ENCODE data around the gene SYNDIG1. TPM values are rescaled to one million over a fixed set of nuclear protein-coding genes. Genes with fewer than 3 reads are reported as not detected.

The SYNDIG1 gene
- total and polyA plus RNA-seq, 2 donors (not counting 1 experiment from before 2014, with no cell fraction given), result not detected

DNA sequence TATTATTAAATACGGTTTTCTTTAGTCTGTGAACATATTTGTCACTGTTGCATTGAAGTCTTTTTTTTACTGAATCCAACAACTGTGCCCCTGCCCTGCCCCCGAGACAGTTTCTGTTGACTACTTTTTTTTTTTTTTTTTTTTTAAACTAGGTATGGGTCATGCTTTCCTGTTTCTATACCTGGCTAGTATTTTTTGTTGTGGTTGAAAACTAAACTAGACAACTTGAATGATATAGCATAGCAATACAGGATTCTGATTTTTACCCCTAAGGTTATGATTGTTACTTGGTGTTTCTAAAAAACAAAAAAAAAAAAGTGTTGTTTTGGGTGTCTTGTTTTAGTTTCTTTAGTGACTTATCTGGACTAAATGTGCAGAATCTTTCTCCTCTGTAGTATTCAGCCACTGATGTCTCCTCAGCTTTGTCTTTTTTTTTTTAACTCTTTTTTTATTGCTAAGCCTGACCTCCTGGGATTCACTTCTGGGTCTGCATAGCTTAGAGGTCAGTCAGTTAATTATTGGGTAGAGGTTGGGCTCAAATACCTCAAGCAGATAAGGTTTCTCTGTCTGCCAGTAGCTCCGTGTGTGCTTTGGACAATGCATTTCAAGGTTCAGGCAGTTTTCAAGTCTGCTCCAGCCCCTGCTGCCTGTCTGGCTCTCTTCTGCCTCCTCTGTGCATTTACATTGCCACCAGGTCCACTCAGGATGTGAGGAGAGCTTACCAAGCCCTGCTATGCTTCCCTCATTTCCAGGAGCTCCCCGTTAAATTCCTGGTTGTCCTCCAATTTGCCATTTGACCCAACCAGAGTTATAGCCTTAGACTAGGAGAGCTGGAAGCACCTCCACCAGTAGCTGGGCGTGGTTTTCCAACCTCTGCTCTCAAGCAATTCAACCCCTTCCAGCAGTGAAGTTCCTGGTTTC, 91.4 kb downstream of the SYNDIG1 start:
- no peak for TF ChIP-seq EZH2 (IDR thresholded peaks at IDR 0.05; ENCODE audit: borderline replicate concordance, insufficient read depth, low read depth, low read length, poor library complexity, severe bottlenecking)
- TF ChIP-seq, protein P1, sequence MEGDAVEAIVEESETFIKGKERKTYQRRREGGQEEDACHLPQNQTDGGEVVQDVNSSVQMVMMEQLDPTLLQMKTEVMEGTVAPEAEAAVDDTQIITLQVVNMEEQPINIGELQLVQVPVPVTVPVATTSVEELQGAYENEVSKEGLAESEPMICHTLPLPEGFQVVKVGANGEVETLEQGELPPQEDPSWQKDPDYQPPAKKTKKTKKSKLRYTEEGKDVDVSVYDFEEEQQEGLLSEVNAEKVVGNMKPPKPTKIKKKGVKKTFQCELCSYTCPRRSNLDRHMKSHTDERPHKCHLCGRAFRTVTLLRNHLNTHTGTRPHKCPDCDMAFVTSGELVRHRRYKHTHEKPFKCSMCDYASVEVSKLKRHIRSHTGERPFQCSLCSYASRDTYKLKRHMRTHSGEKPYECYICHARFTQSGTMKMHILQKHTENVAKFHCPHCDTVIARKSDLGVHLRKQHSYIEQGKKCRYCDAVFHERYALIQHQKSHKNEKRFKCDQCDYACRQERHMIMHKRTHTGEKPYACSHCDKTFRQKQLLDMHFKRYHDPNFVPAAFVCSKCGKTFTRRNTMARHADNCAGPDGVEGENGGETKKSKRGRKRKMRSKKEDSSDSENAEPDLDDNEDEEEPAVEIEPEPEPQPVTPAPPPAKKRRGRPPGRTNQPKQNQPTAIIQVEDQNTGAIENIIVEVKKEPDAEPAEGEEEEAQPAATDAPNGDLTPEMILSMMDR (IDR thresholded peaks at IDR 0.05), result no peak
- Histone ChIP-seq H3K9me3 (ENCODE audit: control extremely low read depth in 1 of 3, control insufficient read depth in 2 of 3, insufficient read depth in 1 of 3, low read length in 2 of 3) (peaks cover 1 to 16% (median 15%) of the 10 kb centered on the region in 3 donors), H3K4me3 (ENCODE audit: control extremely low read depth in 1 of 5, extremely low read depth in 1 of 5, insufficient read depth in 1 of 5, low read depth in 2 of 5, low read length in 4 of 5) (no peak overlapping the region), H2AFZ (ENCODE audit: insufficient read depth, low read depth, low read length, poor library complexity, severe bottlenecking) (no peak overlapping the region), H3K36me3 (replicated peaks in 1 of 2; ENCODE audit: control extremely low read depth in 1 of 2, control insufficient read depth in 1 of 2, extremely low read depth in 1 of 2, insufficient read depth in 2 of 2, low read length in 1 of 2) (no peaks in the 10 kb centered on the region), H3K79me2 (ENCODE audit: control insufficient read depth, insufficient read depth, low read length) (no peaks in the 10 kb centered on the region), H3K4me1 (ENCODE audit: control insufficient read depth in 2 of 2, insufficient read depth in 2 of 2, low read length in 2 of 2) (no peaks in the 10 kb centered on the region), H3K9ac (ENCODE audit: low read length) (no peak overlapping the region), H3K4me2 (replicated peaks; ENCODE audit: low read depth, low read length, poor library complexity, severe bottlenecking) (no peak overlapping the region), H4K20me1 (ENCODE audit: control insufficient read depth, insufficient read depth, low read length, poor library complexity, severe bottlenecking) (no peaks in the 10 kb centered on the region), H3K27me3 (replicated peaks in 1 of 4; ENCODE audit: control extremely low read depth in 1 of 4, control insufficient read depth in 3 of 4, insufficient read depth in 4 of 4, low read length in 3 of 4) (no peaks in the 10 kb centered on the region), H3K27ac (ENCODE audit: low read length in 2 of 2) (no peak overlapping the region)
- ChIA-PET POLR2A (no interaction called here), CTCF (no interaction called here)
- ATAC-seq (ENCODE audit: low read depth) (no peak), DNase-seq (no peak)
- intact Hi-C loops (cut with micrococcal nuclease), result no loop called here
- no peak overlapping the region for H3K27ac Mint-ChIP-seq
- H3K4me3 Mint-ChIP-seq, result no peak overlapping the region
- WGBS (ENCODE audit: insufficient coverage), result 98% methylated on average over 3 of the region's 5 CpGs
- H3K27me3 Mint-ChIP-seq, result peaks cover 5% of the 10 kb centered on the region
- H3K9me3 Mint-ChIP-seq (ENCODE audit: insufficient read depth), result peaks cover 3% of the 10 kb centered on the region
- H3K4me1 Mint-ChIP-seq, result no peaks in the 10 kb centered on the region

GRCh38 chr20:24565835-24566351, 96.5 kb downstream of the SYNDIG1 start:
- Mint-ChIP-seq H3K27me3 (peaks cover 7% of the 10 kb centered on the region), H3K27ac (no peak overlapping the region), H3K9me3 (ENCODE audit: insufficient read depth) (peaks cover 3% of the 10 kb centered on the region), H3K4me1 (peaks cover under 1% of the 10 kb centered on the region), H3K4me3 (no peak overlapping the region)
- intact Hi-C loops (cut with micrococcal nuclease), result no loop called here
- H2AFZ ChIP-seq (ENCODE audit: insufficient read depth, low read depth, low read length, poor library complexity, severe bottlenecking), result no peak overlapping the region
- H4K20me1 ChIP-seq (ENCODE audit: control insufficient read depth, insufficient read depth, low read length, poor library complexity, severe bottlenecking), result no peaks in the 10 kb centered on the region
- no peaks in the 10 kb centered on the region for H3K36me3 ChIP-seq (replicated peaks in 1 of 2; ENCODE audit: control extremely low read depth in 1 of 2, control insufficient read depth in 1 of 2, extremely low read depth in 1 of 2, insufficient read depth in 2 of 2, low read length in 1 of 2)
- H3K4me2 ChIP-seq (replicated peaks; ENCODE audit: low read depth, low read length, poor library complexity, severe bottlenecking), result no peak overlapping the region
- DNase-seq (no peak), ATAC-seq (ENCODE audit: low read depth) (no peak)
- no peak for TF ChIP-seq EZH2 (IDR thresholded peaks at IDR 0.05; ENCODE audit: borderline replicate concordance, insufficient read depth, low read depth, low read length, poor library complexity, severe bottlenecking)
- 100% methylated on average over 1 of the region's 2 CpGs for WGBS (ENCODE audit: insufficient coverage)
- ChIA-PET CTCF (no interaction called here), POLR2A (no interaction called here)
- peaks cover 0 to 21% (median 16%) of the 10 kb centered on the region in 3 donors for H3K9me3 ChIP-seq (ENCODE audit: control extremely low read depth in 1 of 3, control insufficient read depth in 2 of 3, insufficient read depth in 1 of 3, low read length in 2 of 3)
- H3K4me3 ChIP-seq (ENCODE audit: control extremely low read depth in 1 of 5, extremely low read depth in 1 of 5, insufficient read depth in 1 of 5, low read depth in 2 of 5, low read length in 4 of 5), result no peak overlapping the region
- H3K4me1 ChIP-seq (ENCODE audit: control insufficient read depth in 2 of 2, insufficient read depth in 2 of 2, low read length in 2 of 2), result no peaks in the 10 kb centered on the region
- H3K27ac ChIP-seq (ENCODE audit: low read length in 2 of 2), result no peak overlapping the region
- H3K79me2 ChIP-seq (ENCODE audit: control insufficient read depth, insufficient read depth, low read length), result no peaks in the 10 kb centered on the region
- no peaks in the 10 kb centered on the region for H3K27me3 ChIP-seq (replicated peaks in 1 of 4; ENCODE audit: control extremely low read depth in 1 of 4, control insufficient read depth in 3 of 4, insufficient read depth in 4 of 4, low read length in 3 of 4)
- no peak overlapping the region for H3K9ac ChIP-seq (ENCODE audit: low read length)
